Renal cortical epithelial cell (primary cell): ENCODE results near the gene KCNQ1. TPM values are rescaled to one million over a fixed set of nuclear protein-coding genes. Genes with fewer than 3 reads are reported as not detected.
A peak's percentile ranks its signal among the peaks of the same experiment; 100 is the strongest.

Experiments used
- DNase-seq: peaks from one replicate; pipeline ENCODE4 v3.0.0-alpha.2; 2011; ENCODE audit warnings: low read depth
- total RNA-seq: library from RNA; depleted of rRNA; stranded (reverse); fragments of >200 nt; gene quantifications from 2 replicates; pipeline ENCODE4 v1.2.3, GENCODE V29; 2014

The KCNQ1 gene
- total RNA-seq, 1 donor from 2014 or later = 1.1 TPM

GRCh38 chr11:2796508-2797113 lies 351.8 kb downstream of the KCNQ1 start:
- no peak for DNase-seq

GRCh38 chr11:2797121-2797711 lies 352.4 kb downstream of the KCNQ1 start:
- no peak for DNase-seq

GRCh38 chr11:2797741-2798361 lies 353.0 kb downstream of the KCNQ1 start:
- DNase-seq = no peak

- DNase-seq = peak; percentile 33
These were observed 354.3 kb downstream of the KCNQ1 start for GRCh38 chr11:2798951-2799761.

GRCh38 chr11:2799881-2800654 lies 355.3 kb downstream of the KCNQ1 start:
- no peak for DNase-seq

- no peak for DNase-seq
These were observed 356.1 kb downstream of the KCNQ1 start for GRCh38 chr11:2800655-2801531.

- no peak for DNase-seq
These were observed 357.0 kb downstream of the KCNQ1 start for GRCh38 chr11:2801711-2802388.

GRCh38 chr11:2802389-2803185 lies 357.8 kb downstream of the KCNQ1 start:
- DNase-seq = no peak

GRCh38 chr11:2803186-2804091 lies 358.6 kb downstream of the KCNQ1 start:
- no peak for DNase-seq

GRCh38 chr11:2804189-2804588 lies 359.4 kb downstream of the KCNQ1 start:
- no peak for DNase-seq

GRCh38 chr11:2804701-2805387 lies 360.0 kb downstream of the KCNQ1 start:
- no peak for DNase-seq

GRCh38 chr11:2805388-2806056 lies 360.7 kb downstream of the KCNQ1 start:
- DNase-seq = no peak

- DNase-seq = no peak
These were observed 361.7 kb downstream of the KCNQ1 start for GRCh38 chr11:2806351-2807024.

GRCh38 chr11:2807025-2807681 lies 362.3 kb downstream of the KCNQ1 start:
- no peak for DNase-seq

- DNase-seq = no peak
These were observed 363.0 kb downstream of the KCNQ1 start for GRCh38 chr11:2807801-2808241.
